NB4 (cell line): ENCODE data around the gene ZFP36.

Experiments
- DNase-seq: peaks from one replicate; pipeline ENCODE4 v3.0.0; 2010; ENCODE audit warnings: low read depth
- H3K4me3 ChIP-seq: one replicate; pipeline ENCODE4 v1.5.1; 2011; ENCODE audit warnings: mild to moderate bottlenecking, low read depth, low read length, moderate library complexity
- MYC ChIP-seq: IDR thresholded peaks from 2 replicates; pipeline ENCODE4 v1.6.1; 2011; ENCODE audit warnings: low read depth, low read length
- POLR2A ChIP-seq: IDR thresholded peaks from 2 replicates; pipeline ENCODE4 v1.6.1; 2011; ENCODE audit warnings: mild to moderate bottlenecking; ENCODE audit not compliant: insufficient read length; ENCODE audit errors: extremely low read depth
- TF ChIP-seq, protein P1 (sequence below): IDR thresholded peaks from one replicate; pipeline ENCODE4 v1.5.1; 2012; ENCODE audit warnings: low read depth, low read length
- TF ChIP-seq, protein P2 (sequence below): IDR thresholded peaks from 2 replicates; pipeline ENCODE4 v1.6.1; 2011; ENCODE audit warnings: low read depth, low read length

Gene ZFP36

DNA sequence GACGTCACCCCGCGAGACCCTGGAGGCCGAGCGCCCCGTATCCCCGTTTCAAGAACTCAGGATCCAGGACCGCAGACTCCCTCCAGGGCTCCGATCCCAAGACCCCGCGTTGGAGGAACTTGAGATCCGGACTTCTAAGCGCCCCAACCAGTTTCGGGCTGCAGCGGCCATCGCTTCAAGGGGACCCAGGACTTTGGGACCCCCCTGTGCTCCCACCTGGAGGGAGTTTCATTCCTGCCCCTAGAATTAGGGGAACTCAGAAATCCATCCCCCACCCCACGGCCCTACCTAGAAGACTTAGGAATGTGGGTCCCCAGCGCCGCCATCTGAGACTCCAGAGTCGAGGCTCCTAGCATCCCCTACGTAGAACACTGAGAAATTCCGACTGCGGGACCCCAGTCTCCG lies 6.2 kb downstream of the ZFP36 start:
- peak overlapping the region; percentile 65 for H3K4me3 ChIP-seq
- TF ChIP-seq POLR2A (no peak), MYC (no peak)
- TF ChIP-seq, protein P1, sequence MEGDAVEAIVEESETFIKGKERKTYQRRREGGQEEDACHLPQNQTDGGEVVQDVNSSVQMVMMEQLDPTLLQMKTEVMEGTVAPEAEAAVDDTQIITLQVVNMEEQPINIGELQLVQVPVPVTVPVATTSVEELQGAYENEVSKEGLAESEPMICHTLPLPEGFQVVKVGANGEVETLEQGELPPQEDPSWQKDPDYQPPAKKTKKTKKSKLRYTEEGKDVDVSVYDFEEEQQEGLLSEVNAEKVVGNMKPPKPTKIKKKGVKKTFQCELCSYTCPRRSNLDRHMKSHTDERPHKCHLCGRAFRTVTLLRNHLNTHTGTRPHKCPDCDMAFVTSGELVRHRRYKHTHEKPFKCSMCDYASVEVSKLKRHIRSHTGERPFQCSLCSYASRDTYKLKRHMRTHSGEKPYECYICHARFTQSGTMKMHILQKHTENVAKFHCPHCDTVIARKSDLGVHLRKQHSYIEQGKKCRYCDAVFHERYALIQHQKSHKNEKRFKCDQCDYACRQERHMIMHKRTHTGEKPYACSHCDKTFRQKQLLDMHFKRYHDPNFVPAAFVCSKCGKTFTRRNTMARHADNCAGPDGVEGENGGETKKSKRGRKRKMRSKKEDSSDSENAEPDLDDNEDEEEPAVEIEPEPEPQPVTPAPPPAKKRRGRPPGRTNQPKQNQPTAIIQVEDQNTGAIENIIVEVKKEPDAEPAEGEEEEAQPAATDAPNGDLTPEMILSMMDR, result no peak
- TF ChIP-seq, protein P2, sequence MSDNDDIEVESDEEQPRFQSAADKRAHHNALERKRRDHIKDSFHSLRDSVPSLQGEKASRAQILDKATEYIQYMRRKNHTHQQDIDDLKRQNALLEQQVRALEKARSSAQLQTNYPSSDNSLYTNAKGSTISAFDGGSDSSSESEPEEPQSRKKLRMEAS, result no peak
- no peak for DNase-seq

DNA sequence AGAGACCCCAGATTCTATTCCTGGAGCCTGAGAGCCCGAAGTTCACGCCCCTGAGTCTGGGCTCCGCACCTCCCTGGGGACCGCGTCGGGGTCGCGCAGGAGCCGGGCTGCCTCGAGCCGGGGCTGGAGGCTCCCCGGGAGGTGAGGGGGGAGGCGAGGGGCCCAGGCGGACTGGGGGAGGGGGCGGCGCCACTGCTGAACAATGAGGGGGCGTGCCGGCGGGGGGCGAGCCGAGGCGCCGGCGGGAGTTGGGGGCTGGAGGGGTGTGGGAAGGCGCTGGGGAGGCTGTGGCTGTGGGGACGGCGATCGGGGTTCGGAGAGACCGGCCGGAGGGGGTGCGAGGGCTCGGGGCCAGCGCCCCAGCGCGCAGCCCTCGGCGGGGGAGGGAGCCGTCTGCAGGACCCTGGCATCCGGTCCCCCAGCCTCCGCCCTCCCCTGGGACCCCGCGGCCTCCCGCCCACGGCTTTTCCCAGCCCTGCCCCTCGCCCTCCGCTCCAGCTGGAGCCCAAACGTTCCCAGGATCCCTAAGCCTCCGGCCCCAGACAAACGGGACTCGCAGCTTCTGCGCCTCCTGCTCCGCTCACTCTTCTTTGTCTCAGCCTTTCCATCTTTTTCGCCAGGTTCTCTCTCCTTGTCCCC lies 6.7 kb downstream of the ZFP36 start:
- peak; percentile 58 for DNase-seq
- TF ChIP-seq POLR2A (no peak), MYC (no peak)
- TF ChIP-seq, protein P1, result no peak
- TF ChIP-seq, protein P2, result no peak
- peak overlapping the region; percentile 65 for H3K4me3 ChIP-seq

DNA sequence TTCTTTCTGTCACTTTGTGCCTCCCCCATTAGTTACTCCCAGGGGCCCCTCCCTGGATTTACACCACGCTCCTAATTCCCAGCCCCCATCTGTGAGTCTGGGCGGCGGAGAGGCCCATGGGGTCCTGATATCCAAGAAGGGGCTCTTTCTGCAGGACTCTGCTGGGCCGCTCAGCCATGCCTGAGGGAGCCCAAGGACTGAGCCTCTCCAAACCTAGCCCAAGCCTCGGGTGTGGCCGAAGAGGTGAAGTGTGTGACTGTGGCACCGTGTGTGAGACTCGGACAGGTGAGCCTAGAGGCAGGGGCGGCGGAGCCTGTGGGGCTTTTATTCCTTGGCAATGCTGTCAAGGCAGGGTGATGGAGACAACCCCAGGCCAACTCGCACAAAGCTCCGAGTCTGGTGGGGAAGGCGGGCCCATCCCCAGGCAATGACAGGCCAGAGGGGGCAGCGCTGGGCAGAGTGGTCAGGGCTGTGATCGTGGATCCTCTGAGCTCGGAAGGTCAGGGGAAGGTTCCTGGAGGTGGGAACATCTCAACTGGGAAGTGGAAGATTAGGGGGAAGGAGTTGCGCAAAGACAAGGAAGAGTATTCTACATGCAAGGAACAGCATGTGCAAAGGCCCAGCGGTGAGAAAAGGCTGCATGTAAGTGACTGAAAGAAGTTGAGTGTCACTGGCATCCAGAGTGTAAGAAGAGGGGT lies 7.4 kb downstream of the ZFP36 start:
- no peak for DNase-seq
- no peak overlapping the region for H3K4me3 ChIP-seq
- TF ChIP-seq, protein P1, result peak; percentile 12
- no peak for TF ChIP-seq MYC

DNA sequence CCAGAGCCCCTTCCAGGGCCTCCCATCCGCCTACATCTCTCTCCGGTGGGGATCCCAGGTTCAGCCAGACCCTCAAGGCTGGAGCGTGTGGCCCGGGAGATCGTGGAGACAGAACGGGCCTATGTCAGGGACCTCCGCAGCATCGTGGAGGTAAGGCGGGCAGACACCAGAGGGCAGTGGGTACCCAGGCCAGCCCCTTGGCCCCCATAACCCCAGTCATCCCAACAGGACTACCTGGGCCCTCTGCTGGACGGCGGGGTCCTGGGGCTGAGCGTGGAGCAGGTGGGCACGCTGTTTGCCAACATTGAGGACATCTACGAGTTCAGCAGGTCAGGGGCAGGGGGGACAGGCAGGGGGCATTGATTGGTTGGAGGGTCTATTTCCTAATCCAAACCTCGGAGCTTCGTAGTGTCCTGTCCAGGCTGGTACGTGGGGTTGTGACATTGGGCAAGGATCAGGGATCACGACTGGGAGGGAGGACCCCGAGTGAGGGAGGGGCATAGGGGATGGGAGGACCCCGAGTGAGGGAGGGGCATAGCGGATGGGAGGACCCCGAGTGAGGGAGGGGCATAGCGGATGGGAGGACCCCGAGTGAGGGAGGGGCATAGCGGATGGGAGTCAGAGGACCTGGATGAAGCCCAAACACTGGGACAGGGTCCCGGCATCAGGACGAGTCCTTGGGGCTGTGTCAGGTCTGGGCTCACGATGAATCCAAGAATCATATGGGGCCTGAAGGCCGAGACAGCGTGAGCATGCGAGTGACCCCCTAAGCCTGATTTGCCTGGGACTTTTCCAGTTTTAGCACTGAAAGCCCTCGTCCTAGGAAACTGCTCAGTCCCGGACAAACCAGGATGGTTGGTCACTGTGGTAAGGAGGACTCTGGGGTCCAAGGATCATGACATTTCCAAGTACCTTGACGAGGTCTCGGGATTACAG lies 8.7 kb downstream of the ZFP36 start:
- TF ChIP-seq POLR2A, result no peak
- TF ChIP-seq MYC, result no peak
- TF ChIP-seq, protein P2, result no peak
- TF ChIP-seq, protein P1, result no peak
- no peak overlapping the region for H3K4me3 ChIP-seq
- DNase-seq, result no peak

DNA sequence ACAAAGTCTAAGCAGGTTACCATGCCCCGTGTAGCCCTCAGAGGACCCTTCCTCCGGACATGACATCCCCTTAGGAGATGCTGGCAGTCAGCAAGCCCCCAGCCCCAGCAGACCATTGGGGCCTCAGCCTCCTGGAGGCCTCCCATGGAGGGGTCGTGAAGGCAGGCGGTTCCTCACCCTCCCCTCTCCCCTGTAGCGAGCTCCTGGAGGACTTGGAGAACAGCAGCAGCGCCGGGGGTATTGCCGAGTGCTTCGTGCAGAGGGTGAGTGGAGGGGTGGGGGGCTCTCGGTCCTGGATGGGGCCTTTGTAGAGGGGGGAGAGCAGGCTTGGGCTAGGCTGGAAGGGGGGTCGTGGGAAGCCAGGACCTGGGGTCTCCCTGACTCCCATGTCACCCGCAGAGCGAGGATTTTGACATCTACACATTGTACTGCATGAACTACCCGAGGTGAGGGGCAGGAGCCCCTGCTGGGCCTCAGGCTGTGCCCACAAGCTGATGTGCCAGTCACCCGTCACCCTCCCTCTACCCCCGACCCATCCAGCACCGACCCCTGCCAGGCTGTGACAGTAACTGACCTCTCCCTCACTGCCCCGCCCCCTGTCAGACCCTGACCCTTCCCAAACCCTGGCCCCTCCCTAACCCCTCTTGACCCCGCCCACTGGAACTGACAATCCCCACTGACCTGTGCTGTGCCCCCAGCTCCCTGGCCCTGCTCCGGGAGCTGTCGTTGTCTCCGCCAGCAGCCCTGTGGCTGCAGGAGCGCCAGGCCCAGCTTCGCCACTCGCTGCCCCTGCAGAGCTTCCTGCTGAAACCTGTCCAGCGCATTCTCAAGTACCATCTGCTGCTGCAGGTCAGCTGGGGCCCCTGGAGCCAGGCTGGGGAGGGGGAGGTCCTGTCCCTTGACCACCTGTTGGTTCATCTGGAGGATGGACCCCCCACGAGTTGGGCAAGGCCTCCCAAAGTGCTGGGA lies 9.8 kb downstream of the ZFP36 start:
- TF ChIP-seq MYC (no peak), POLR2A (no peak)
- TF ChIP-seq, protein P2, result no peak
- TF ChIP-seq, protein P1, result no peak
- DNase-seq, result no peak
- H3K4me3 ChIP-seq, result no peak overlapping the region
